ENCODE measurements around the gene ANKRD36. TPM values are rescaled to one million over a fixed set of nuclear protein-coding genes. Genes with fewer than 3 reads are reported as not detected.
"Not testable (repeated sequence)": the region's sequence is repeated elsewhere in the genome, so short reads cannot be mapped to it uniquely, and the experiment has no call there.

ANKRD36 gene
- total RNA-seq, 1 donor from 2014 or later: 506 TPM

DNA sequence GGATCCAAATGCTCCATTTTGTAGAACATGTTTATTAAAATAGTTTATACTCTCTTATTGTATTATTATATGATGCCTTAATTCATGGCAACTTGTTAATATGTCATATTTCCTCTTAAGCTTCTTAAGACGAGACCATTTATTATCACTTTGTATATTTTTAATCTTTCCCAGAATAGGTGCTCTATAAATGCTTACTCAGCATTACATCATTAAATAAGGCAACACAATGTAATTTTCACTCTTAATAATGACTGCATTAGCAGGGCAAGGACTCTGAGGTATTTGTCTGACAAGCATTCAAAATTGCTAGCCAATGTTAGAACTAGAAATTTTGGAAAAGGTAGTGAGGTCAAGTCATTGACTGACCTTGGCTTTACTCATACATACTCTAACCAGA, 180.7 kb downstream of the ANKRD36 start:
- DNase-seq: not testable (repeated sequence)

Small RNA genes lying within 50 kb of the gene (small RNA-seq; reads per million reads assigned to genes)
- not detected for gene RN7SL313P

Other genes with a start within 250 kb of the ANKRD36 start
- gene SEMA4C, start 243.1 kb upstream of the ANKRD36 start, total RNA-seq: 54.9 TPM
- not detected for gene FAM178B, start 126.6 kb upstream of the ANKRD36 start, total RNA-seq
- gene FAHD2B, start 18.3 kb upstream of the ANKRD36 start, total RNA-seq: 4.5 TPM